GM23248 (cell line): ENCODE results near the gene HECTD1. TPM values are rescaled to one million over a fixed set of nuclear protein-coding genes. Genes with fewer than 3 reads are reported as not detected.

Source experiments
- DNase-seq: peaks from one replicate; pipeline ENCODE4 v3.0.0-alpha.2; 2015
- H2AFZ ChIP-seq: fragments of 200-600 bp; sonication (generic); 2 replicates; pipeline ENCODE4 v1.6.1; 2016; ENCODE audit warnings: antibody characterized with exemption
- H3F3A ChIP-seq: fragments of 200-600 bp; sonication (generic); 2 replicates; pipeline ENCODE4 v1.6.1; 2016; ENCODE audit warnings: mild to moderate bottlenecking, antibody characterized with exemption, mixed run types; ENCODE audit not compliant: insufficient read depth
- H3K27ac ChIP-seq: fragments of 200-600 bp; sonication (generic); 2 replicates; pipeline ENCODE4 v1.5.1; 2016; ENCODE audit warnings: mild to moderate bottlenecking
- H3K27me3 ChIP-seq: fragments of 200-600 bp; sonication (generic); replicated peaks from 2 replicates; pipeline ENCODE4 v1.6.1; 2016; ENCODE audit warnings: mild to moderate bottlenecking; ENCODE audit not compliant: insufficient read depth
- H3K36me3 ChIP-seq: fragments of 200-600 bp; sonication (generic); 2 replicates; pipeline ENCODE4 v1.6.1; 2016; ENCODE audit warnings: low read depth, mild to moderate bottlenecking
- H3K4me1 ChIP-seq: fragments of 200-600 bp; sonication (generic); 2 replicates; pipeline ENCODE4 v1.6.1; 2016; ENCODE audit warnings: mild to moderate bottlenecking; ENCODE audit not compliant: insufficient read depth
- H3K4me2 ChIP-seq: fragments of 200-600 bp; sonication (generic); one replicate; pipeline ENCODE4 v1.6.1; 2016; ENCODE audit warnings: mild to moderate bottlenecking; ENCODE audit not compliant: unreplicated experiment
- H3K4me3 ChIP-seq: fragments of 200-600 bp; sonication (generic); 2 replicates; pipeline ENCODE4 v1.5.1; 2016; ENCODE audit warnings: mild to moderate bottlenecking
- H3K79me2 ChIP-seq: fragments of 200-600 bp; sonication (generic); 2 replicates; pipeline ENCODE4 v1.6.1; 2016; ENCODE audit warnings: mild to moderate bottlenecking; ENCODE audit not compliant: insufficient read depth
- H3K9ac ChIP-seq: fragments of 200-600 bp; sonication (generic); 2 replicates; pipeline ENCODE4 v1.6.1; 2016; ENCODE audit warnings: mild to moderate bottlenecking
- H3K9me2 ChIP-seq: fragments of 200-600 bp; sonication (generic); 2 replicates; pipeline ENCODE4 v1.6.1; 2016; ENCODE audit warnings: mixed run types, mild to moderate bottlenecking, moderate library complexity; ENCODE audit not compliant: insufficient read depth
- H3K9me3 ChIP-seq: fragments of 200-600 bp; sonication (generic); one replicate; pipeline ENCODE4 v1.6.1; 2017; ENCODE audit warnings: low read depth
- H4K20me1 ChIP-seq: fragments of 200-600 bp; sonication (generic); 2 replicates; pipeline ENCODE4 v1.6.0; 2016; ENCODE audit not compliant: insufficient read depth
- EZH2 ChIP-seq: fragments of 200-600 bp; sonication (generic); IDR thresholded peaks from 2 replicates; pipeline ENCODE4 v1.6.1; 2018; ENCODE audit warnings: antibody characterized with exemption, mild to moderate bottlenecking; ENCODE audit not compliant: insufficient read depth, poor library complexity, severe bottlenecking
- EZH2phosphoT487 ChIP-seq: fragments of 200-600 bp; sonication (generic); IDR thresholded peaks from 2 replicates; pipeline ENCODE4 v1.6.1; 2018; ENCODE audit warnings: antibody characterized with exemption, moderate library complexity, mild to moderate bottlenecking, low read depth; ENCODE audit not compliant: insufficient read depth
- WGBS, 2 experiments: methylation state at CpG; one replicate each; pipeline ENCODE4 v1.1.6; 2015 to 2017; ENCODE audit warnings: low lambda C conversion rate in 2 of 2, low coverage in 1 of 2; ENCODE audit errors: missing lambda C conversion rate in 2 of 2; 5-methylcytosine and 5-hydroxymethylcytosine counted together
- in situ Hi-C: fragments of 300-500 bp; cut with MboI; formaldehyde crosslinking; loops from 2 replicates; pipeline ENCODE4 v1.15.0; 2020
- polyA plus RNA-seq: library from polyadenylated mRNA; unstranded; fragments of >200 nt; fragmentation: Nextera tagmentation; extraction: Ambion mirVana; gene quantifications from 2 replicates; pipeline ENCODE4 v1.2.1, GENCODE V29; 2016
- total RNA-seq: library from RNA; depleted of rRNA; stranded (reverse); fragments of >200 nt; shearing (Covaris generic); gene quantifications from 2 replicates; pipeline ENCODE4 v1.2.3, GENCODE V29; 2014

The HECTD1 gene
- total and polyA plus RNA-seq, 2 experiments from 2014 or later: 44.5 to 145 TPM

DNA sequence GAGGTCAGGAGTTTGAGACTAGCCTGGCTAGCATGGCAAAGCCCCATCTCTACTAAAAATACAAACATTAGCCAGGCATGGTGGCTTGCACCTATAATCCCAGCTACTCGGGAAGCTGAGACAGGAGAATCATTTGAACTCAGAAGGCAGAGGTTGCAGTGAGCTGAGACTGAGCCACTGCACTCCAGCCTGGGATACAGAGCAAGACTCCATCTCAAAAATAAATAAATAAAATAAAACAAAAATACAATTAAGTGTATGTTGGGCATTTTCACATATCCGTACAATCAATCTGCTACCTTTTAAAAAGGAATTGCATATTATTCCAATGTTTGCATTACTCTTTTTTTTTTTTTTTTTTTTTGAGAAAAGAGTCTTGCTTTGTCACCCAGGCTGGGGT is 47.7 kb upstream of the HECTD1 start:
- Histone ChIP-seq H3K79me2 (no peaks in the 10 kb centered on the region), H3F3A (no peaks in the 10 kb centered on the region), H3K4me2 (no peak overlapping the region), H3K4me1 (no peaks in the 10 kb centered on the region), H3K36me3 (no peaks in the 10 kb centered on the region), H3K27me3 (no peaks in the 10 kb centered on the region), H2AFZ (no peak overlapping the region), H3K27ac (no peak overlapping the region), H3K9me2 (no peaks in the 10 kb centered on the region), H4K20me1 (no peaks in the 10 kb centered on the region), H3K9ac (no peak overlapping the region), H3K4me3 (no peak overlapping the region), H3K9me3 (no peaks in the 10 kb centered on the region)
- in situ Hi-C loops: no loop called here
- TF ChIP-seq EZH2: no peak
- no peak for TF ChIP-seq EZH2phosphoT487
- no peak for DNase-seq
- WGBS, 2 experiments: 70 to 77% methylated on average over 2 of the region's 2 CpGs

DNA sequence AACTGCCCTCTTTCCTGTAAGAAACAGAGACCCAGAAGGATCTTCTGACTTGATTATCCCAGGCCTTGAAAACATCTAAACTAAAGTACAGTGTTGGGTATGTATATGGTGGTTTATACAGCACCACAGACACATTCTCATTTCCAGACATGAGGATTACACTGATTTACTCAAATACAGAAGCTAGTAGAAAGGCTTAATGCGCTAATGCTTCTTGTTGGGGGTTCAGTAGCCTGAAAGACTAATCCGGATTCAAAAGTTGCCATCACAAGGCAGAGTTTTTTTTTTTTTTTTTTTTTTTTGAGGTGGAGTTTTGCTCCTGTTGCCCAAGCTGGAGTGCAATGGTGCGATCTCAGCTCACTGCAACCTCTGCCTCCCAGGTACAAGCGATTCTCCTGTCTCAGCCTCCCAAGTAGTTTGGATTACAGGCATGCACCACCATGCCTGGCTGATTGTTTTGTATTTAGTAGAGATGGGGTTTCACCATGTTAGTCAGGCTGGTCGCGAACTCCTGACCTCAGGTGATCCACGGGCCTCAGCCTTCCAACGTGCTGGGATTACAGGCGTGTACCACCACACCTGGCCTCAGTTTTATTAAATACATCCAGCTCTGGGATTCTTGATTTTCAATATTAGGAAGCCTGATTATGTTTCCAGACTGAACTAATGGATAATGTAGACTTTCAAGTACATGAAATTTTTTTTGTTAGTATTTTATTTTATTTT is 46.3 kb upstream of the HECTD1 start:
- H3K79me2 ChIP-seq: no peaks in the 10 kb centered on the region
- H3K4me2 ChIP-seq: no peak overlapping the region
- no peak overlapping the region for H3K9ac ChIP-seq
- no peaks in the 10 kb centered on the region for H3K9me2 ChIP-seq
- H3F3A ChIP-seq: no peaks in the 10 kb centered on the region
- no peak overlapping the region for H2AFZ ChIP-seq
- H3K9me3 ChIP-seq: no peaks in the 10 kb centered on the region
- H3K4me1 ChIP-seq: no peaks in the 10 kb centered on the region
- no peak overlapping the region for H3K4me3 ChIP-seq
- H4K20me1 ChIP-seq: no peaks in the 10 kb centered on the region
- H3K36me3 ChIP-seq: no peaks in the 10 kb centered on the region
- no peak for DNase-seq
- WGBS, 2 experiments: 90% methylated on average over 9 of the region's 9 CpGs
- H3K27me3 ChIP-seq: no peaks in the 10 kb centered on the region
- TF ChIP-seq EZH2phosphoT487 (no peak), EZH2 (no peak)
- no peak overlapping the region for H3K27ac ChIP-seq
- in situ Hi-C loops: no loop called here

GRCh38 chr14:31252865-31253264 is 45.3 kb upstream of the HECTD1 start:
- H4K20me1 ChIP-seq: no peaks in the 10 kb centered on the region
- H2AFZ ChIP-seq: no peak overlapping the region
- H3F3A ChIP-seq: no peaks in the 10 kb centered on the region
- in situ Hi-C loops: no loop called here
- DNase-seq: no peak
- no peak overlapping the region for H3K9ac ChIP-seq
- H3K4me2 ChIP-seq: no peak overlapping the region
- no peak overlapping the region for H3K4me3 ChIP-seq
- no peak for TF ChIP-seq EZH2
- no peak for TF ChIP-seq EZH2phosphoT487
- H3K27me3 ChIP-seq: no peaks in the 10 kb centered on the region
- no peaks in the 10 kb centered on the region for H3K4me1 ChIP-seq
- no peaks in the 10 kb centered on the region for H3K9me3 ChIP-seq
- WGBS, 2 experiments: 91 to 100% methylated on average over 1 of the region's 1 CpG
- H3K27ac ChIP-seq: no peak overlapping the region
- no peaks in the 10 kb centered on the region for H3K79me2 ChIP-seq
- no peaks in the 10 kb centered on the region for H3K36me3 ChIP-seq
- H3K9me2 ChIP-seq: no peaks in the 10 kb centered on the region

- 73 to 79% methylated on average over 9 to 10 of the region's 10 CpGs for WGBS, 2 experiments
- H2AFZ ChIP-seq: no peak overlapping the region
Measured at GRCh38 chr14:31251028-31251958, 43.7 kb upstream of the HECTD1 start.

More at GRCh38 chr14:31251028-31251958, 43.7 kb upstream of the HECTD1 start:
- Histone ChIP-seq H3K4me3 (no peak overlapping the region), H3K4me1 (no peaks in the 10 kb centered on the region), H3K9me2 (no peaks in the 10 kb centered on the region), H3K9ac (no peak overlapping the region), H4K20me1 (no peaks in the 10 kb centered on the region), H3K9me3 (no peaks in the 10 kb centered on the region), H3K4me2 (no peak overlapping the region), H3K36me3 (no peaks in the 10 kb centered on the region), H3F3A (no peaks in the 10 kb centered on the region), H3K27ac (no peak overlapping the region), H3K27me3 (no peaks in the 10 kb centered on the region), H3K79me2 (no peaks in the 10 kb centered on the region)
- DNase-seq: no peak
- in situ Hi-C loops: no loop called here
- no peak for TF ChIP-seq EZH2
- TF ChIP-seq EZH2phosphoT487: no peak
